Cardiac muscle cell (in vitro differentiated cells and primary cell): ENCODE measurements around the gene ZNF598. TPM values are rescaled to one million over a fixed set of nuclear protein-coding genes. Genes with fewer than 3 reads are reported as not detected.

Experiments
- DNase-seq, 2 donors: peaks; one replicate each; pipeline versions ENCODE4 v3.0.0 to v3.0.0-alpha.2; 2010 to 2017; ENCODE audit warnings: low read depth in 1 of 2, low spot score in 1 of 2
- H3K27ac ChIP-seq: fragments of 200-600 bp; sonication (generic); 2 replicates; pipeline ENCODE4 v1.5.1; 2016
- H3K27me3 ChIP-seq: fragments of 200-600 bp; sonication (generic); 2 replicates; pipeline ENCODE4 v1.6.0; 2016; ENCODE audit warnings: control low read depth
- H3K36me3 ChIP-seq: fragments of 200-600 bp; sonication (generic); 2 replicates; pipeline ENCODE4 v1.5.1; 2016; ENCODE audit warnings: control low read depth
- H3K4me1 ChIP-seq: fragments of 200-600 bp; sonication (generic); 2 replicates; pipeline ENCODE4 v1.8.1; 2017; ENCODE audit warnings: low read depth, mild to moderate bottlenecking, mixed run types
- H3K4me3 ChIP-seq: fragments of 200-600 bp; sonication (generic); 2 replicates; pipeline ENCODE4 v1.5.1; 2016; ENCODE audit warnings: mild to moderate bottlenecking
- H3K9me3 ChIP-seq: fragments of 200-600 bp; sonication (generic); 2 replicates; pipeline ENCODE4 v1.5.1; 2017; ENCODE audit warnings: low read depth, mild to moderate bottlenecking, control low read depth
- CTCF ChIP-seq: IDR thresholded peaks from 2 replicates; pipeline ENCODE4 v1.5.1; 2012; ENCODE audit warnings: low read depth, mild to moderate bottlenecking, low read length
- polyA plus RNA-seq: library from polyadenylated mRNA; unstranded; fragments of >200 nt; fragmentation: Nextera tagmentation; extraction: Ambion mirVana; gene quantifications from 2 replicates; pipeline ENCODE4 v1.2.1, GENCODE V29; 2016
- total RNA-seq: library from RNA; depleted of rRNA; stranded (reverse); fragments of >200 nt; gene quantifications from 2 replicates; pipeline ENCODE4 v1.2.3, GENCODE V29; 2016

The ZNF598 gene
- total and polyA plus RNA-seq, 2 experiments from 2014 or later = 28.8 to 50.4 TPM

DNA sequence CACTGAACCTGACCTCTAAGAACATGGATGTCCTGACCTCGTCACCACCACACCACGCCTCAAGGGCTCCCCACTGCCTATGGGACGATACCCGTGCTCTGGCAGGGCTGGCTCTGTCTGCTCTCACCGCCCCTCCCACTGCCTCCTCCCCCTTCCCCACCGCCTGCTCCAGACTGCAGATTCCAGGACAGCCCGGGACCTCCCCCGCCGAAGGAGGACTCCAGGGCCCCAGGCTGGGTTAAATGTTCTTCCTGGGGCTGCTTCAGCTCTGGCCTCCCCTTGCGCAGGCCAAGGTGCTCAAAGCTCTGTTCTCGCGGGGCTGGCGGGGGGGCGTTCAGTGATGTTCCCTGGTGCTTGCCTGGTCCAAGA, 13.1 kb upstream of the ZNF598 start:
- Histone ChIP-seq H3K4me3 (no peak overlapping the region), H3K36me3 (no peaks in the 10 kb centered on the region), H3K4me1 (peaks cover 7% of the 10 kb centered on the region), H3K9me3 (no peaks in the 10 kb centered on the region), H3K27ac (no peak overlapping the region), H3K27me3 (peaks cover 45% of the 10 kb centered on the region)
- no peak for TF ChIP-seq CTCF
- DNase-seq = peak; percentile 61 to 70

GRCh38 chr16:2019921-2020831, 10.6 kb upstream of the ZNF598 start:
- no peak overlapping the region for H3K27ac ChIP-seq
- peak in 1 of 2 donors; percentile 43 for DNase-seq
- H3K27me3 ChIP-seq = peaks cover 44% of the 10 kb centered on the region
- H3K4me1 ChIP-seq = peaks cover 12% of the 10 kb centered on the region
- peak overlapping the region; percentile 7 for H3K4me3 ChIP-seq
- H3K9me3 ChIP-seq = no peaks in the 10 kb centered on the region
- no peak for TF ChIP-seq CTCF
- H3K36me3 ChIP-seq = no peaks in the 10 kb centered on the region

- no peaks in the 10 kb centered on the region for H3K36me3 ChIP-seq
- H3K27ac ChIP-seq = no peak within 1 kb of the TSS
- peaks cover 44% of the 10 kb centered on the region for H3K27me3 ChIP-seq
- TF ChIP-seq CTCF = no peak
- no peak for DNase-seq
- H3K4me3 ChIP-seq = peak within 1 kb of the TSS; percentile 7
- peaks cover 12% of the 10 kb centered on the region for H3K4me1 ChIP-seq
- no peaks in the 10 kb centered on the region for H3K9me3 ChIP-seq
These were observed 9.9 kb upstream of the ZNF598 start, which contains the start of gene NPW for GRCh38 chr16:2019518-2019920. Gene NPW, plus strand, starts transcription at chr16:2019785.

GRCh38 chr16:2016407-2016922, 6.8 kb upstream of the ZNF598 start:
- H3K36me3 ChIP-seq = no peaks in the 10 kb centered on the region
- H3K27ac ChIP-seq = no peak overlapping the region
- TF ChIP-seq CTCF = peak; percentile 50
- peaks cover 41% of the 10 kb centered on the region for H3K27me3 ChIP-seq
- peaks cover 12% of the 10 kb centered on the region for H3K4me1 ChIP-seq
- H3K9me3 ChIP-seq = no peaks in the 10 kb centered on the region
- DNase-seq = no peak
- no peak overlapping the region for H3K4me3 ChIP-seq

GRCh38 chr16:2015947-2016208, 6.3 kb upstream of the ZNF598 start:
- no peaks in the 10 kb centered on the region for H3K36me3 ChIP-seq
- no peak for TF ChIP-seq CTCF
- no peak for DNase-seq
- H3K27ac ChIP-seq = no peak overlapping the region
- no peak overlapping the region for H3K4me3 ChIP-seq
- no peaks in the 10 kb centered on the region for H3K9me3 ChIP-seq
- peaks cover 35% of the 10 kb centered on the region for H3K27me3 ChIP-seq
- peaks cover 12% of the 10 kb centered on the region for H3K4me1 ChIP-seq
